ENCODE measurements around the gene WDFY4.

Gene WDFY4

DNA sequence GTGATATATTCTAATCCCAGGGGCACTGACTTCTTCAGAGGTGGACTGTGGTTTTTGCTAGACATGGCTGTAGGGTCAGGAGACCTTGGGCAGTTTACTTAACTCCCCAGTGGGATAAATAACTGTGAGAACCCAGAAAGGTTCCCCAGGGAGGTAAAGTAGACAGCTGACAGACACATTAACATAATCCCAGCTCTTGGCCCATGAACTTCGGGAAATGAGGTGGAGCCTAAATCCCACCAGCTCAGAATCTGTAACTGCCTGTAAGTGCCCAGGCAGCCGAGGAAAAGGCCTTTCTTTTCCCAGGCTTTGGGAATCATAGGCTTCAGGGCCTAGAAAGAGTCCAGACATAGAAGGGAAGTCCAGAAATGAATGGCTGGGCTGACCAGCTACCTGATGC, 149.0 kb downstream of the WDFY4 start:
- no peak for DNase-seq

DNA sequence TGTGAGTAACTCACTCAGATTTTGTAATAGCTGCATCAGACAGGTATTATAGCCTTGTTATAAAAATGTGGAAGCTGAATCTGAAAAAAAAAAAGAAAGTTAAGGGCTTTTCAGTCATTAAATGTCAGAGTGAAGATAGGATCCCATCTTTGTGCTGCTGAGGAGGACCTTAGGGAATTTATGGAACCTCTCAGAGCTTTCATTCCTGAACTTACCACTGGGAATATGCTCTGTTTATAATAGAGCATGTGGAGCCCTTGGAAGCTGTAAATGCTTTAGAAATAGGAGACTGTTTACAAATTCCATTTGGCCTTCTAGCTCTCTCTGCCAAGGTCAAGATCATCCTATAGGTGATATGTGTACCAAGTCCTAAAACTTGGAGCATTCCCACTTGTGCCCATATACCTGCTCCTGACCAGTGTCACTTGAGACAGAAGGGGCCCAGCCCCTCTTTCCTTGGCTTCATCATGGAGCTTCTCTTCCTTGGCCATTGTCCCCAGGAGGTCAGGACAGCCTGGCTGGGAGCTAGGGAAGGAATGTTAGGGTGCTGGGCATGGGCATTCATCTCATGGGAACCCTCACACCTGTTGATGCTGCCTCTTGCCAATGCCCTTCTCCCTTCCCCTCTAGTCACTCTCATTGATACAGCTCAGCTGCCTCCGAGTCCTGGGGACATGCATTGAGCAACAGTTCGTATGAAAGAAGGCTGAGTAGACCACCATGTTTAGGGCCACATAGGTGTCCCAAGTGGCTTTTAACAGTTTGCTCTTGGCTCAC, 149.7 kb downstream of the WDFY4 start:
- no peak for DNase-seq

DNA sequence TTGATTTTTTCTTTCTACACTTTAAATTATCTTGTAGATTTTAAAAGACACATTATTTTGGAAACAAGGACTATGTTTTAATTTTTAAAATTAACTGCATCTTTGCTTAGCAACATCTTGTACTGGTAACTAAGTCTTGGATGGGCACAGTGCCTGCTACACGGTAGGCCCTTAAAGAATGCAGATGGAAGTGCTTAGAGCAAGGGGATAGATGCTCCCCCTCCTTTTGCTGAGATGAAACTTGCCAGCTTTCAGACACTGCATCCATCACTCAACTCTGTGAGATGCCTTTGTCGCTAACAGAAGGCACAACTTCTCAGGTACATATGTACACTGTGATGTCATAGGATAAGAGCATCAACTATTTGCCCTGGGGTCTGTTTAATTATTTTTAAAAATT, 151.1 kb downstream of the WDFY4 start:
- DNase-seq = no peak

DNA sequence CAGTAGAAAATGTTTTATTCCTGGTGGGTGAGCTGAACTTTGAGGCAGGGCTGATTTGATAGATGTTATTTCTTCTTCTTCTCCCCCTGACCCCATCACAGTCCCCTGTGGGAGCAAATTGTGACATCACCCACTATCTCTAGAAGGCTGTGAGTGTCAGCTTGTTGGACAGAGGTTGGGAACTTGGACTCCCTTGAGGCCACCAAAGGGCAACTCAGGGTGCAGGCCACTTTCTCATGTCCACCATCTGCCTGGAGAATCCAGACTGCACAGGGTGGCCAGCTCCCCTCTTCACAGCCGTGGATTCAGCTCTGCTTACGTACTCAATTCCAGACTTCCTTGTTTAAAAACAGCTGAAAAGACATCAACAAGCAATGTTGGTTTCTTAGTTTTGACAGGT, 151.9 kb downstream of the WDFY4 start:
- no peak for DNase-seq

DNA sequence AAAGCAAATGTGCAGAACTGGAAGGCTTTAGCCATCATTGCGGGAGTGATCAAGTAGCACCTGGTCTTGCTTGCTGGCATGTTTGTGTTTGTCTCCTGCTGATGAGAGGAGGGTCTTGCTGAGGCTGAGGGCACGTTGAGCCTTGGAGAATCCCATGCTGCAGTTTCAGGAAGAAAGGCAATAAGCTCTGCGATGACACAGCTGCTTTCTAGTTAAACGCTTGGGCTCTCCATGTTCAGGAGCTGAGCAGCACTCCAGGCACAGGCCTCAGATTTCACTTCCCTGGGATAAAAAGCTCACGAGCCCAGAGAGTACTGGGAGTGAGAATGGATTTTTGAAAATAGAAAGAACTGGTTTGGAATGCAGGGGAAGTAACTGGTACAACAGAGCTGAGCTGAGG, 154.2 kb downstream of the WDFY4 start:
- no peak for DNase-seq

DNA sequence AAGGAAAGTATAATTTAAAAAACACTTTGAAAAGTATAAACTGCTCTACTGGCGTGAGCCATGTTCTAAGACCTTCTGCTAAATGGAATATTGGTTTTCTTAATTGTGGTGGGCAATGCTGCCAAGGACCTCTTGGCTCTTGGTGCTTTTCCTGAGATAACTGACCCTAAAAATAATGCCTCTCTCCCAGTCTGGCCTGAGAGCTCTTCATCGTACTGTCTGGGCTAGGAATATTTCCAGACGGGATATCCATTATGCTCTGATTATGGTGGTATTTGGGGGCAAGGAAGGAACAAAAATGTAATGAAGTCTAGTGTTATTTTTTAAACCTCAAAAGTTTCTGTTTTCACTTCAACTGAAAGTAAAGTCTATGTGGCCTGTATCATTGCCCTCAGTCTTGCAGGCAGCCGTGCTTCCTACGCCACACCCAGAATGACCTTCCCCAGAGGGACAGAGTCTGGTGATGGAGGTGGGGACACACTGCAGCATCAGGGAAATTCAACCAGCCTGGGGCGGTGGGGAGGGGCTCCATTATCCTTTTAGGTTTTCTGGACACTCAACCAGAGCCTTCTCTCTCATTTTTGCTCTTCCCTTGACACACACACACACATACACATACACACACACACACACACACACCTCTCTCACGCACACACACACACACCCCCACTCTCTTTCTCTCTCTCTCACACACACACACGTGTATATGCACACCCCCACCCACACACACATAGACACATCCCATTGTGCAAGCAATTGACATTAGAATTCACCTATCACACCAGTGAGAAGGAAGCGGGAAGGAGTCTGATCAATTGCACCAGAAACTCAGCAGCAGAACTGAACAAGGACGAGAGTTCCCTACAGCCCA, 155.4 kb downstream of the WDFY4 start:
- no peak for DNase-seq

DNA sequence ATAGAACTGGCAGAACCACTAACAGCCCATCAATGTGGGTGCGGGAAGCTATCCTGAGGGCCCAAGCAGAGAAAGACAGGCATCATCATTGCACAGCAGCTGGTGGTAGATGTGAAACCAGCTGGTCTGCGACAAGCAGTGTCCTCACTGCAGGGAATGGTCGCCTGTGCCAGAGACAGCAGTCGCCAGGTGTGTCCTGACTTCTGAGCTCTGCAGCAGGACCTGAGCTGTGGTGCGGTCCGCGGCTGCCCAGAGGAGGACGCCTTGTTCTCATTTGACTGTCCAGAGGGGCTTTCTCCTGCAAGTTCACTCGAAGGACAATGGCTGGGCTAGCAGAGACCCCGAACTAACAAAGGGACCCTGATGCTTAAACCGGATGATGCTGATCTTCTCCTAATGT, 157.6 kb downstream of the WDFY4 start:
- DNase-seq = no peak

DNA sequence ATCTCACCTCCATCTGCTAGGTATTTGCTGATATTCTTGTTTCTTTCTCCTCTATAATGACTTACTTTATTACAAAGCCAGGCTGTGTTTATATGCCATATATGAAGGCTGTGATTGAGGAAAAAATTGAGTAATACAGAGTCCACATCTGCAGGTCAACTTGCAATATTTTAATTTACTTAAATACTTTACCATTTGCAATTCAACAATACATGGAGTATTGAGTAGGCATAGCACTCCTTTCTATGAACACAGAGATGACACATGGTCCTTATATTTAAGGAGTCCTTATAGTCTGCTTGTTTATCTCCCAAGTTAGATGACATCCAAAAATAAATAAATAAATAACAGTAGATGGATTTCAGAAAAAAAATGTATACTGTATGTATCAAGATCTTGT, 158.5 kb downstream of the WDFY4 start:
- DNase-seq = no peak

DNA sequence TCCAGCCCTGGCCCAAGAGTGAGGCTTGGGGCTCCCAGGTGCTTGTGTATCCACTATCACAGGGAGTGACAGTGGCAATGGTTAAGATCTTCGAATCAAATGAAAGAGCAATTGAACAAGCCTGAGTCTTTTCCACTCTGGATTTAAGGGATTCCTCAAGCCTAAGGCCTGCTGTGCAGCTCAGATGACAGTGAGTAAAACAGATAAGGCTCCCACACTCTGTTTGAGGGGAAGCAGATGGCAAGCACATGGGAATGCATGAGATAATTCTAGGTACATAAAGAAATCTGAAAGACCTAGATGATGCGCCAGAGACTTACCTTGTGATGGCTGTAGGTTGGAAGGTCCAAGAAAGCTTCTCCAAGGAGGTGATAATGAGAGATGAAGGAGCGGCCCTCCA, 159.9 kb downstream of the WDFY4 start:
- no peak for DNase-seq

DNA sequence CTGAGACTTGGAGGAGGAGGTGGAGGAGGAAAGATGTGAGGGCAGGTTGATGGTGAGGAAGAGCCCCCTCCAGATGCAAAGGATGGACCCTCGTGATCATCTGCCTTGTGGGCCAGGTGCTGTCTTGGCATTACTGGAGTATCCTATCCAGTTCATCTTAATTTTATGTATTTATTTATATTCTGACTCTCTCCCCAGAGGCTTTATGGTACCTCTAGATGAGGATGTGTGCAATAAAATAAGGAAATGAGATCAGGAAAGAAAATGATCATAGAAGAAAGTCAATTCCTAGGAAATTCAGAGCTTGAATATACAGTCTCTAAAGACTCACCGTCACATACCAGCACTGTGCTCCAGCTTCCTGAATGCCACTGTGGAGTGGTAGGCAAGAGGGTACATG, 160.8 kb downstream of the WDFY4 start:
- no peak for DNase-seq

DNA sequence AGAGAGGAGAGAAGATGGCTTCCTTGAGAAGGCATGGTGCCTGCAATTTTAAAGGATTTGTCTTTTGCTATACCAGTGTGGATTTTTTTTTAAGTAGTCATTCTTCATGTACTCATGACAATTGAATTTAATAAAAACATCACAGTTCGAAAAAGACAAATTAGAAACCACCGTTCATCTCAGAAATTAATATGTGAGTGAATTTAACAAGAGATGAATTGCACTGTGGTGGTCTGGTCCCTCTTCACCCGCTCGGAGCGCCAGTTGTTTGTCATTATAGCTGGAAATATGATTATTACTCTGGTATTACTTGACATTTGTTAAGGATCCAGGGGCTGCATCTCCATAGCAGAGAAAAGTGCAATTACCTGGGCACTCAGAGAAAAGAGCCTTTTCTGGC, 163.0 kb downstream of the WDFY4 start:
- DNase-seq = no peak

DNA sequence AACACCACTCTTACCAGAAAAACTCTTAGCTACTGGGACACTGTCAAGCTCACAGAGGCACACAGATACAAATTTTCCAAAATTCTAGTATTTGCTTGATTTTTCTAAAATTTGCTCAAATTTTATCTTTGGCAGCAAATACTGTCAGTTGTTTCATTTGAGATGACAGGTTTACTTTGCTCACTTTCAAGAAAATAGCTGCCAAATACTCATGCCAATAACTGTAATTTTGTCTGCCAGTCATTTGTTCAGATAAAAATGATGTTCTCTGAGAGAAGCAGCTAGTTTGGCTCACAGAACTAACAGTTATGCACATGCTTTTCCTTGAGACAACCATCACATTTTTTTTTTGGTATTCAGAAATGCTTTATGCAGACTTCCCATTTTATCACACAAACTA, 172.2 kb downstream of the WDFY4 start:
- no peak for DNase-seq

DNA sequence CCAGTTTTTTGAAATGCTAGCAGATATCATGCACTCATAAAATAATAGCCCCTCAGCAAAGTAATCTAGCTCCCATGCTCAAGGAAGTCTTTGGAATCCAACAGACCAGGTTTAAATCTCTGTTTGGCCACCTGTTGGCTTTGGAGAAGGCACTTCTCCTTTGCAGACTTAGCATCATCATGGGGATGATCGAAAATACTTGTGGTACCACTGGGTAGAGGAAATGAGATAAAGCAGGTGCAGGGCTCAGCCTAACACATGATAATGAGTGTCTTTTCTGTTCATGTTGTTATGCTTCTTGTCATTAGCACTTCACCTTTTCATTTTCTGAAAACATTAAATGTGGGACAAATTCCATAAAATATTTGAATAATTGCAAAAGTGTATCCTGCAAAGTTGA, 187.6 kb downstream of the WDFY4 start:
- no peak for DNase-seq

DNA sequence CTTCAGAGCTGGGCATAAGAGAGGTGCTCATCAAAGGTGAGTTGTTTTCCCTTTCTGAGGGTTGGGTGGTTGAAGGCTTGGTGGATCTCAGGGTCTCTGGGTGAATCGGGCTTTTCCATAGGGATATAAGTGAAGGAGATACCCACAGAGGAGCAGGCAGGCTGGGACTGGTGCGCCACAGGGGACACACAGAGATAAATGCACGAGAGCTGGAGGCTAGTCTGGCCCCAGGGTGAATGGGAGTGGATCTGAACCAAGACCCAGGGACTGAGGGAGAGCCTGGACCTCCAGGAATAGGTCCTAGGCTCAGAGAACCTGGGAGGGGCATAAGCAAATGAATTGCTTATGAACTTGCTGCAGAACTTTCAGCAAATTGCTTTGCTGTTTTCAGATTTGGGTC, 193.4 kb downstream of the WDFY4 start:
- no peak for DNase-seq

DNA sequence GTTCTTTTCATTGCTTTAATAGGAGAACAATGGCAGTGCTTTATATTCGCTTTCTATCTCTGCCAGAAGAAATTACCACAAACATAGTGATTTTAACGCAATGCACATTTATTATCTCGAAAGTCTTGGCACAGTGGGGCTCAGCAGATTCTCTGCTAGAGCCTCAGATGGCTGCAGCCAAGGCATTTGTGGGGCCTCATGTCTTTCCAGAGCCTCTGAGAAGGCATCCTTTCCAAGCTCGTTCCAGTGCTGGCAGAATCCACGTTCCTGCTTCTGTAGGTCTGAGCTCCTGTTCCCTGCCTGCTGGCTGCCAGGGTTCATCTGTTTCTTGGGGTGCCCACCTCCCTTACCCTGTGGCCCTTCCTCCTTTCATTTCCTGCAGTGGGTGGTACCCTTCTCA, 194.8 kb downstream of the WDFY4 start:
- no peak for DNase-seq

DNA sequence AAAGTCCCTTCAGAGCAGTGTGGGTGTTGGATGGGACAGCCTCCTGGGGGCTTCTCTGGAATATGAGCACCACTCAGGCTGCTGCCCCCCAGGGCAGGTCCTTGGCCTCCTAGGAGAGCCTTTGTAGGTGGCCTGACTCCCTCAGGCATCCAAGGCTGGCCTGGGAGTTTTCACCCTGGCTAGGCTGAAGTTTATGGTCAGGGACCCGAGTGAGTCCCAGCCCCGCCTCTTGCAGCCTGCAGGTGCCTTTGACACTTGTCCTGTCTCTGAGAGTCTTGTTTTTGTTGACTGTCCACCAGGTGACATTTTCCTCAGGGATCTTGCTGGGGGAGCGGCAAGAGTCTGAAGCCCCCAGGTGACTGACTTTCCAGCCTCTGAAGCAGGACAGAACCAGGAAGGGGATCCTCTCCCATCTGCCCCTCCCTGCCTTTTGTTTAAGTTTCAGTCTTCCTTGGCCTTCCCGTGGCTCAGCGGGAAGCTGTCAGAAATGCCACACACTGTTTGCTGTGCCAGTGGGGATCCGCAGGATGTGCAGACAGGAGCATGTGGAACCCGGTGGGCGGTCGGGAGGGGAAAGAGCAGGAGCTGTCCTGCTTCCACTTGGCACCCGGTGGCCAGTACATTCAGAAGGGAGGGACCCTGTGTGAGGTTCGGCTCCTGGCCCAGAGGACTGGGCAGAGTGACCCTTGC, 195.5 kb downstream of the WDFY4 start:
- DNase-seq = no peak

DNA sequence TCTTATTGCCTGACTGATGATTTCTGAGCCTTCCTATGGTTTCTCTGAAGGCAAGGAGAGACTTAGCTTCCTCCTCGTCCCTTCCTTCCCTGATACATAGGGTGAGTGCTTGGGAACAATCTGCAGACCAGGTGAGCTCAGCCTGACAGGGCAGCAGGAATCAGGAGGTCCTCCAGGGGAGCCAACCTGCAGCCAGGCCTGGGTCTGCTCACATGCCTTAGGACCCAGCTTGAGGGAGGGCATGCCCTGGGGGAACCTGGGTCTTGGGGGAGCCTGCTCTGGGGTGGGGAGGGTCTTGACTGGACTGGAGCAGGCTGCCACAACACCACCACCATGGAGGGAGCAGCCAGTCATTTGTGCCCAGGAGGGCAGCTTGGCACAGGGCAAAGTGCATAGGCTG, 197.3 kb downstream of the WDFY4 start:
- no peak for DNase-seq

DNA sequence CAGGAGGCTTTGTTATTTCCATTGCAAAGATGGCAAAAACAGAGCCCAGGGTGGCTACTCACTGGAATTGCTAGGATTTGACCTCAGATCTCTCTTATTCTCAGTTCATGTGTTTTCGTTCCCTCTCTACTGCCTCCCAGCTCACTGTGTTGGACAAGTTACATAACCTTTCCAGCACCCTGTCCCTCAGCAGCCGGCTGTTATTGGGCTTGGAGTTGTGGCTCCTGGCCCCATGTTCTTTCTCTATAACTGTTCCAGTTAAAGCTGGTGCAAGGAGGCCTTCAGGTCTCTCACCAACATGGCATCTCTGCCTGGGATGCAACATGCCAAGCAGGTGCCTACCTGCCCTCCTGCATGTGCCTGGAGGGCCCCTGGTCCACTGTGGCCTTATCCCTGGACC, 198.2 kb downstream of the WDFY4 start:
- no peak for DNase-seq

DNA sequence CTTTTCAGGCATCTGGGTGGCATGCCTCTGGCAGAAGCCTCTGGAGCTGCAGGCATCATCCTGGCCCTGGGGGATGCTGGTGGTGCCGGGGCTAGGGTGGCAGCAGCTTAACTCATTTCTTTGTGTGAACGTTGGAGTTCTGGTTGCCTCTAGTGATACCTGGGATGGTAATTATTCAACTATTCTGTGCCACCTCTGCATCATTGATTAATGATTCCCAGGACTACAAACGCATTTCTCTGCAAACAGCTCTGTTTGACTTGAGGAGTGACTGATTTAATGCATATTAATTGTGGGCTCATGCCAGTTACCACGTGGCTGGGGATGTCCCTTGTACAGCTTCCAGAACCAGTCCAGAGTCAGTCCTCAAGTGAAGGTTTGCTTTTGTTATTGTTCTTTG, 199.0 kb downstream of the WDFY4 start:
- no peak for DNase-seq

DNA sequence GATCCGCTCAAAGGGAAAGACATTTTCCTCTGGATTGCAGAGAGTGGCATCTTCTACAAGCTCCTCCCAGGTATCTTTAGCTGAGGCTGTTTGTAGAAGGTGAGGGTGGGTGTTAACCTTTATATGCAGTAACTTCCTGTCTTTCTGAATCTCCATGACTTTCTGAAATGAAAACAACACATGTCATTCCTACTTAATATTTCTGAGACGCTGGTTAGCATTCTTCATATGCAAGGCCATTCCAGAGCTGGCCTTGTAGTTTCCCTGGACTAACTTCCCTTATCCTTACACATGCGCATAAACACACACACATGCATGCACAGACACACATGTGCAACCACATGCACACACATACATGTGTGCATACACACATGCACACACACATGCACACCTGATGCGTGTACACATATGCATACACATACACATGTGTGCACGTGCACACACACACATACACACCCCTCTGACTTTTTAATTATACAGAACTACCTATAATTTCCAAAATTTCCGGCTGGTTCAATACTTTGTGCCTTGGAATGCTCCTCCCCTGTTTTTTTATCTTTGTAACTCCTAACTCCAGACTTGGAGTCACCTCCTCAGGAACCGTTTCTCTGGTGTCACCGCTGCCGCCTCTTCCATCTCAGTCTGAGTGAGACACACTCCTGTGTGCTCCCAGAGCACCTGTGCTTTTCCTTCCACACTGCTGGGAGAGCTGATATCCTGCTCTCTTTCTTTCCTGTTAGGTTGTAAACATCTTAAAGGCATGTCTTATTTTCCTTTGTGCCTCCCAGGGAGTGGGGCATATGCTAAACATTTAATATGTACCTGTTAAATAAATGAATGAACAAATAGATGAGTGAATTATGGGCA, 199.7 kb downstream of the WDFY4 start:
- no peak for DNase-seq

DNA sequence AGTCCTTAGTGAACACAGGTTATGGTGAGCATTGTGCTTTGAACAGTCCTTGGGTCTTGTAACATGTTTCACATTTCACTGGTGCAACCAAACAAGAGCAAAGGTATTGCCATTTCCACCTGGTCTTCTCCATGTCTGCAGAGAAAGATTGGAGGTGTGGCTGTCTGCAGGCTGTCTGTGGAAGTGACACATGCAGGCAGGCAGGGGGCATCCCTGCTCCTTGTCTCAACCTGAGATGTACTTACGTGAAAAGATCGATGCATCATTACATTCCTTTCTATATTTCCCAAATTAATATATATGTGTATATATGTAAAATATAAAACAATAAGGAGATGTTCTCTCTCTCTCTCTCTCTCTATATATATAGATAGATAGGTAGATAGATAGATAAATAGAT, 200.7 kb downstream of the WDFY4 start:
- DNase-seq = no peak

DNA sequence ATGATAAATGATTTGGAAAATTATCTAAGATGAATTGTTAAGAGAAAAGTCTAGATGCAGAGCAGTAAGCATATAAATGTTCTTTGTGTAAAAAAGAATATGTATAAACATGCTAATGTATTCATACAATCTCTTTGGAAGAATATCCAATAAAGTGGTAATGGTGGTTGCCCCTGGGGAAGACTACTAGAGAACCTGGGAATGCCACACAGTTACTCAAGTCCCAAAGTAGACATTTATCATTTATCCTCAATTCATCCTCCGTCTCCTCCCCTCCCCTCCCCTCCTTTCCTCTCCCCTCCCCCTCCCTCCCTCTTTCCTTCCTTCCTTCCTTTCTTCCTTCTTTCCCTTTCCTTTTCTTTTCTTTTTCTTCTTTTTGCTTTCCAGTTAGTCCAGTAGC, 203.3 kb downstream of the WDFY4 start:
- no peak for DNase-seq

Data from fibroblast of skin of right biceps (primary cell).